ENCODE measurements around the gene HECTD1. TPM values are rescaled to one million over a fixed set of nuclear protein-coding genes. Genes with fewer than 3 reads are reported as not detected.

HECTD1 gene
- total RNA-seq, 1 donor from 2014 or later = 110 TPM

GRCh38 chr14:31164115-31164514 is 43.5 kb downstream of the HECTD1 start:
- Histone ChIP-seq H3K9me3 (ENCODE audit: insufficient read depth, low read depth, low read length) (no peaks in the 10 kb centered on the region), H3K4me1 (ENCODE audit: insufficient read depth, low read length) (peaks cover 15% of the 10 kb centered on the region), H2AFZ (ENCODE audit: low read depth, low read length) (no peak overlapping the region), H3K79me2 (ENCODE audit: insufficient read depth, low read length) (peaks cover 16% of the 10 kb centered on the region), H3K4me3 (ENCODE audit: insufficient read depth, low read depth, low read length) (no peak overlapping the region), H3K27ac (ENCODE audit: low read depth, low read length) (no peak overlapping the region), H3K4me2 (ENCODE audit: low read length) (no peak overlapping the region), H3K36me3 (ENCODE audit: insufficient read depth, low read length) (peaks cover 23% of the 10 kb centered on the region), H4K20me1 (ENCODE audit: insufficient read depth, low read length) (peaks cover 5% of the 10 kb centered on the region), H3K27me3 (ENCODE audit: insufficient read depth, low read length) (no peaks in the 10 kb centered on the region), H3K9ac (ENCODE audit: low read length) (no peak overlapping the region)
- no peaks in the 10 kb centered on the region for H3K9me3 Mint-ChIP-seq (ENCODE audit: unreplicated experiment)
- FAIRE-seq = no peak
- TF ChIP-seq EZH2 (IDR thresholded peaks at IDR 0.05; ENCODE audit: insufficient read depth, low read length) (no peak), CTCF (IDR thresholded peaks at IDR 0.05; ENCODE audit: insufficient read depth, low read depth, low read length) (no peak)
- H3K4me1 Mint-ChIP-seq (ENCODE audit: low read depth, unreplicated experiment) = peaks cover 2% of the 10 kb centered on the region
- DNase-seq (ENCODE audit: low read depth) = no peak
- H3K4me3 Mint-ChIP-seq (ENCODE audit: unreplicated experiment) = no peak overlapping the region
- peaks cover 7% of the 10 kb centered on the region for H3K36me3 Mint-ChIP-seq (ENCODE audit: low read depth, unreplicated experiment)
- no peak overlapping the region for H3K27ac Mint-ChIP-seq (ENCODE audit: unreplicated experiment)
- no peaks in the 10 kb centered on the region for H3K27me3 Mint-ChIP-seq (ENCODE audit: low read depth, unreplicated experiment)

GRCh38 chr14:31162910-31163649 is 44.5 kb downstream of the HECTD1 start:
- peaks cover 7% of the 10 kb centered on the region for H3K36me3 Mint-ChIP-seq (ENCODE audit: low read depth, unreplicated experiment)

More at GRCh38 chr14:31162910-31163649, 44.5 kb downstream of the HECTD1 start:
- peaks cover 5% of the 10 kb centered on the region for H4K20me1 ChIP-seq (ENCODE audit: insufficient read depth, low read length)
- Mint-ChIP-seq H3K27ac (ENCODE audit: unreplicated experiment) (no peak overlapping the region), H3K4me3 (ENCODE audit: unreplicated experiment) (no peak overlapping the region), H3K4me1 (ENCODE audit: low read depth, unreplicated experiment) (peaks cover 2% of the 10 kb centered on the region), H3K27me3 (ENCODE audit: low read depth, unreplicated experiment) (no peaks in the 10 kb centered on the region), H3K9me3 (ENCODE audit: unreplicated experiment) (no peaks in the 10 kb centered on the region)
- H3K79me2 ChIP-seq (ENCODE audit: insufficient read depth, low read length) = peaks cover 16% of the 10 kb centered on the region
- no peak overlapping the region for H3K4me2 ChIP-seq (ENCODE audit: low read length)
- H3K4me1 ChIP-seq (ENCODE audit: insufficient read depth, low read length) = peaks cover 15% of the 10 kb centered on the region
- no peaks in the 10 kb centered on the region for H3K27me3 ChIP-seq (ENCODE audit: insufficient read depth, low read length)
- H3K9ac ChIP-seq (ENCODE audit: low read length) = no peak overlapping the region
- no peaks in the 10 kb centered on the region for H3K9me3 ChIP-seq (ENCODE audit: insufficient read depth, low read depth, low read length)
- TF ChIP-seq CTCF (IDR thresholded peaks at IDR 0.05; ENCODE audit: insufficient read depth, low read depth, low read length) (no peak), EZH2 (IDR thresholded peaks at IDR 0.05; ENCODE audit: insufficient read depth, low read length) (no peak)
- no peak overlapping the region for H2AFZ ChIP-seq (ENCODE audit: low read depth, low read length)
- no peak overlapping the region for H3K4me3 ChIP-seq (ENCODE audit: insufficient read depth, low read depth, low read length)
- H3K36me3 ChIP-seq (ENCODE audit: insufficient read depth, low read length) = peaks cover 21% of the 10 kb centered on the region
- FAIRE-seq (no peak), DNase-seq (ENCODE audit: low read depth) (no peak)
- no peak overlapping the region for H3K27ac ChIP-seq (ENCODE audit: low read depth, low read length)
